Lung (tissue), 12 donors: ENCODE data around the gene ECSCR. TPM values are rescaled to one million over a fixed set of nuclear protein-coding genes. Genes with fewer than 3 reads are reported as not detected.

Experiments used
- ATAC-seq: fragments of 200-7000 bp; cut with Tn5 transposase; one replicate; pipeline ENCODE4 v1.9.1; 2020; ENCODE audit warnings: moderate number of reproducible peaks; ENCODE audit not compliant: insufficient read depth, low FRiP score
- DNase-seq, 3 donors: peaks; one replicate each; pipeline ENCODE4 v3.0.0-alpha.2; 2013 to 2017
- H3K27ac ChIP-seq, 2 donors: one replicate each; pipeline ENCODE4 v1.5.1; 2013; ENCODE audit warnings: mild to moderate bottlenecking in 2 of 2, moderate library complexity in 2 of 2, control low read depth in 1 of 2, inconsistent platforms in 1 of 2, low read depth in 1 of 2, low read length in 1 of 2
- H3K27me3 ChIP-seq, 3 donors: one replicate each; pipeline ENCODE4 v1.5.1; 2013; ENCODE audit warnings: low read length in 2 of 3; ENCODE audit not compliant: control insufficient read depth in 3 of 3, insufficient read depth in 3 of 3
- H3K36me3 ChIP-seq, 4 donors: one replicate each; pipeline ENCODE4 v1.5.1; 2013; ENCODE audit warnings: low read length in 4 of 4, mild to moderate bottlenecking in 1 of 4, moderate library complexity in 1 of 4; ENCODE audit not compliant: control insufficient read depth in 4 of 4, insufficient read depth in 4 of 4
- H3K4me1 ChIP-seq, 5 donors: one replicate each; pipeline ENCODE4 v1.5.1; 2013; ENCODE audit warnings: low read length in 5 of 5, mild to moderate bottlenecking in 2 of 5, moderate library complexity in 1 of 5; ENCODE audit not compliant: control insufficient read depth in 5 of 5, insufficient read depth in 5 of 5
- H3K4me3 ChIP-seq: one replicate; pipeline ENCODE4 v1.5.1; 2013; ENCODE audit warnings: mild to moderate bottlenecking, control low read depth, moderate library complexity
- H3K9ac ChIP-seq, 2 donors: one replicate each; pipeline ENCODE4 v1.5.1; 2013; ENCODE audit warnings: low read length in 2 of 2, control low read depth in 1 of 2; ENCODE audit not compliant: insufficient read depth in 1 of 2
- H3K9me3 ChIP-seq, 4 donors: one replicate each; pipeline ENCODE4 v1.5.1; 2013; ENCODE audit warnings: low read length in 3 of 4, mild to moderate bottlenecking in 1 of 4, moderate library complexity in 1 of 4; ENCODE audit not compliant: control insufficient read depth in 4 of 4, insufficient read depth in 3 of 4
- CTCF ChIP-seq: IDR thresholded peaks from 2 replicates; pipeline ENCODE4 v1.5.1; 2012; ENCODE audit warnings: mild to moderate bottlenecking; ENCODE audit errors: control extremely low read depth, extremely low read depth
- WGBS, 2 donors: extraction: QIAGEN DNeasy Blood & Tissue Kit; methylation state at CpG; one replicate each; pipeline ENCODE4 v1.1.7; 2013; 5-methylcytosine and 5-hydroxymethylcytosine counted together
- polyA plus RNA-seq, 2 donors: library from polyadenylated mRNA; stranded (reverse); fragments of 200-250 nt; gene quantifications; one replicate each; pipeline ENCODE4 v1.2.1, GENCODE V29; 2013
- total RNA-seq, 2 donors: library from RNA; depleted of rRNA in 1 of 2; stranded (reverse); fragments of >200 nt in 1 of 2; gene quantifications; one replicate each; pipeline ENCODE4 v1.2.1, GENCODE V29; 2014 to 2021
- donor health status: control.
- donor health status: control.
- donor health status: Bipolar disorder and iron deficiency.
- donor health status: healthy.
- donor health status: DM: yes; HTN: yes; CAD: no.

The ECSCR gene
- total and polyA plus RNA-seq, 4 donors: 24.6 to 55.7 (median 46.5) TPM

- ATAC-seq (no peak), DNase-seq (no peak)
- no peak for TF ChIP-seq CTCF
- Histone ChIP-seq H3K36me3 (no peaks in the 10 kb centered on the region), H3K4me3 (peak overlapping the region; percentile 36), H3K4me1 (peaks cover 0 to 5% (median 0%) of the 10 kb centered on the region in 5 donors), H3K9ac (no peak overlapping the region), H3K27ac (peak overlapping the region; percentile 43 to 89), H3K27me3 (no peaks in the 10 kb centered on the region), H3K9me3 (no peaks in the 10 kb centered on the region)
- WGBS, 2 donors: 61 to 74% methylated on average over 5 of the region's 5 CpGs
These were observed 845 bp downstream of the ECSCR start for GRCh38 chr5:139461698-139462097.

GRCh38 chr5:139461176-139461575 is 1.4 kb downstream of the ECSCR start:
- H3K27me3 ChIP-seq: no peaks in the 10 kb centered on the region
- no peaks in the 10 kb centered on the region for H3K9me3 ChIP-seq
- peaks cover 0 to 5% (median 0%) of the 10 kb centered on the region in 5 donors for H3K4me1 ChIP-seq
- H3K9ac ChIP-seq: no peak overlapping the region
- H3K4me3 ChIP-seq: peak overlapping the region; percentile 25
- no peaks in the 10 kb centered on the region for H3K36me3 ChIP-seq
- TF ChIP-seq CTCF: no peak
- WGBS, 2 donors: 64 to 81% methylated on average over 7 of the region's 7 CpGs
- H3K27ac ChIP-seq: peak overlapping the region; percentile 29 to 43
- no peak for ATAC-seq
- no peak for DNase-seq

- ATAC-seq (no peak), DNase-seq (no peak)
- H3K36me3 ChIP-seq: no peaks in the 10 kb centered on the region
- H3K27me3 ChIP-seq: no peaks in the 10 kb centered on the region
- WGBS, 2 donors: 59 to 88% methylated on average over 1 of the region's 1 CpG
- no peaks in the 10 kb centered on the region for H3K9me3 ChIP-seq
- H3K9ac ChIP-seq: no peak overlapping the region
- TF ChIP-seq CTCF: no peak
- H3K4me1 ChIP-seq: peaks cover 0 to 5% (median 0%) of the 10 kb centered on the region in 5 donors
- H3K4me3 ChIP-seq: peak overlapping the region; percentile 3
- peak overlapping the region; percentile 29 to 36 for H3K27ac ChIP-seq
These were observed 2.1 kb downstream of the ECSCR start for GRCh38 chr5:139460455-139460854.

GRCh38 chr5:139459451-139459934 is 3.0 kb downstream of the ECSCR start:
- ATAC-seq: no peak
- no peak for TF ChIP-seq CTCF

More at GRCh38 chr5:139459451-139459934, 3.0 kb downstream of the ECSCR start:
- peak overlapping the region; percentile 38 to 66 for H3K27ac ChIP-seq
- peak in 2 of 3 donors; percentile 32 to 52 for DNase-seq
- no peak overlapping the region for H3K9ac ChIP-seq
- H3K9me3 ChIP-seq: no peaks in the 10 kb centered on the region
- WGBS, 2 donors: 44 to 78% methylated on average over 8 of the region's 8 CpGs
- peaks cover 0 to 2% (median 0%) of the 10 kb centered on the region in 4 donors for H3K36me3 ChIP-seq
- H3K4me1 ChIP-seq: peaks cover 0 to 5% (median 0%) of the 10 kb centered on the region in 5 donors
- H3K27me3 ChIP-seq: no peaks in the 10 kb centered on the region
- H3K4me3 ChIP-seq: no peak overlapping the region
